Measurements from ENCODE around the gene RIPK3.

DNA sequence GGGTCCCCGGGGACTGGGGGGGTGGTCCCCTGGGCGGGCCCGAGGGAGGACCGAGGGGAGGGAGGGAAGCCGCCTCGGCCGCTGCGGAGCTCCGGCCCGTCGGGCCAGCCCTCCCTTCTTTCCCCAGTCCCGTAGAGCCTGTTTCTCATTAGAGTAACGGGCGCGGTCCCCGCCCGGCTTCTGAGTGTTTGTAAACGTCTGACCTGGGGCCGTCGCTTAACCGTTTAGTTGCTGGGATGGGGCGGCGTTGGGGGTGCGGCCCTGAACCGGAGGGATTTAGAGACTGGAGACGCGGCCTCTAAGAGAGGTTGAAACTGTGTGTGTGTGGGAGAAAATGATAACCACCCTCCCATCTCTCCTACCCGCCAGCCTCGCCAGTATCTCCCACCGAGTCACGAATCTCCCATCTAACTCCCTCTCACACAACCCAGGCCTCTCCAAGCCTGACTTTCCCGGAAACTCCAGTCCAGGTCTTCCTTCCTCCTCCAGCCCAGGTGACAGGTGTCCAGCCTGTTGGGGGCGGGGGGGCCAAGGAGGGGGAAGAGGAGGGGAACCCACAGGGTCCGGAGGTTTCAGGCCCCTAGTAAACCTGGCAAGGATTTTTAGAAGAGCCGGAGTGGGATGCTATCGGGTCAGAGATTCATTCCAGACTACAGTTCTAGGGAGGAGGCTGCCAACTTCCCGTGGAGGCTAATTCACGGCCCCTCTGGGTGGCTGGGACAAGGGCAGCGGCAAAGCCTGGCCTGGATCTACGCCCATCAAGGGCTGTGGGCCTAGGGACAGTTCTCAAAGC, 27.1 kb upstream of the RIPK3 start:
- TF ChIP-seq EZH2phosphoT487 (IDR thresholded peaks at IDR 0.05; ENCODE audit: low read length) (no peak), CTCF (IDR thresholded peaks at IDR 0.05; ENCODE audit: low read length) (no peak)
